Measurements from ENCODE around the gene GK2.

GK2 gene

GRCh38 chr4:79408063-79408462 lies at the start of gene GK2:
TSS of gene GK2 (minus strand) at chr4:79408228. CDS start at chr4:79408200, 28 bp downstream.
- no peak for DNase-seq (ENCODE audit: low read depth)

- no peak for DNase-seq (ENCODE audit: low read depth)
Observed at GRCh38 chr4:79455216-79455615, 47.2 kb upstream of the GK2 start.

- no peak for DNase-seq (ENCODE audit: low read depth)
Observed at GRCh38 chr4:79454656-79455055, 46.6 kb upstream of the GK2 start.

GRCh38 chr4:79450053-79450452 lies 42.0 kb upstream of the GK2 start:
- no peak for DNase-seq (ENCODE audit: low read depth)

- DNase-seq (ENCODE audit: low read depth) = no peak
Observed at GRCh38 chr4:79446145-79446544, 38.1 kb upstream of the GK2 start.

GRCh38 chr4:79445371-79445781 lies 37.3 kb upstream of the GK2 start:
- DNase-seq (ENCODE audit: low read depth) = no peak

GRCh38 chr4:79442422-79442821 lies 34.4 kb upstream of the GK2 start:
- no peak for DNase-seq (ENCODE audit: low read depth)

DNA sequence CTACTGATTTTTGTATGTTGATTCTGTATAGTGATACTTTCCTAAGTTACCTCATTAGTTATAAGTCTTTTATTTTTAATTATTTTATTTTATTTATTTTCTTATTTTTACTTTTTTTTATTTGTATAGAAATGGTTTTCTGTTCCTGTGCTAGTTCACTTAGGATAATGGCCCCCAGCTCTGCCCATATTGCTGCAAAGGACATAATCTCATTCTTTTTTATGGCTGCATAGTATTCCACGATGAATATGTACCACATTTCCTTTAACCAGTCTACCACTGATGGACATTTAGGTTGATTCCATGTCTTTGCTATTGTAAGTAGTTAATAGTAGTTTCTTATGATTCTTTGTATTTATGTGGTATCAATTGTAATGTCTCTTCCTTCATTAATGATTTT lies 31.5 kb upstream of the GK2 start:
- no peak for DNase-seq (ENCODE audit: low read depth)

GRCh38 chr4:79431839-79432238 lies 23.8 kb upstream of the GK2 start:
- DNase-seq (ENCODE audit: low read depth) = no peak

DNA sequence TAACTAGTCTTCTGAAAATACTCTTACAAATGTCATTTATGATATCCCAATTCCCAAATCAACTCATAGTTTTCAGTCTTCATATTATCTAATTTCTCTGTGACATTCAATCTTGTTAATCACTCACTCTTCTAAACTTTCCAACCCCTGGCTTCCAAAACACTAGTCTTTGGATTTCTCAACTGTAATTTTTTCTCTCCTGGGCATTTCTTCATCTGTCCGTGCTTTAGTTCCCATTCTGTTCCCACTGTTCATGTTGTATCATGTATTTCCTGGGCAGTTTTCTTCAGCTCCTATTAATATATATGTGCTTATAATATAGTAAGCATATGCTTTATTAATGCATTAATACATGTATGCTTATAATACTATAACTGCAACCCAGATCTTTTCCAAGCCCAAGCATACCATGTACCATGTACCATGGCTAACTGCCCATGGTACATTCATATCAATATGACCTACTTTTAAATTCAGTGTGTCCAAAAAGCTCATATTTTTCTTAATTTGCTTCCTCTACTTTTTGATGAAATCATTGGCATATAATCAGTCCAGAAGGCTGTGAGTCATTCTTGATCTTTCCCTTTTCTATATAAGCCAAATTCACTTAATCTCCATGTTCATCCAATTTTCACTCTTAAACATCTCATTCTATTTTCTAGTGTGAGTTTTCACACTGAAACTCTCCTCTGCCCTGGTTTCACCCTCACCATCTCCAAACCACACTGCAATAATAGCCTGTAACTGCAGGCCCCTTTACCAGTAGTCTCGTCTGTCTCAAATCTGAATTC lies 21.3 kb upstream of the GK2 start:
- no peak for DNase-seq (ENCODE audit: low read depth)

DNA sequence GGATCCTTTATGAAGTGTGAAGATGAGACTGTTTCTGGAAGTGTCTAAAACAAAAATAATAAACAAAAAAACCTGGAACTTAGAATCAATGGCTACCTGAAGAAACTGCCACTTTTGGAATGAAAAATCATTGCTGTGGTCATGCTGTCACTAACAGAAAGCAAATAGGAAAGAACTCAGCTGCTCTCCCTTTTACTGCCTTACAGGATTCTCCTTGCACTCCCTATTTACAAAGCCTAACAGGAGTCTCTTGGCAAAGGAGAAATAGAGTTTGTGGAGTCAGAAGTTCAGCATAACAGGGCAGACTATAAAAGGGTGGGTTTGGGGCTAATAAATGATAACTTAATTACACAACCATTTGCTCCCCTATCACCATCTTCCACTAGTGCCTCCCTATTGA lies 19.0 kb upstream of the GK2 start:
- DNase-seq (ENCODE audit: low read depth) = no peak

DNA sequence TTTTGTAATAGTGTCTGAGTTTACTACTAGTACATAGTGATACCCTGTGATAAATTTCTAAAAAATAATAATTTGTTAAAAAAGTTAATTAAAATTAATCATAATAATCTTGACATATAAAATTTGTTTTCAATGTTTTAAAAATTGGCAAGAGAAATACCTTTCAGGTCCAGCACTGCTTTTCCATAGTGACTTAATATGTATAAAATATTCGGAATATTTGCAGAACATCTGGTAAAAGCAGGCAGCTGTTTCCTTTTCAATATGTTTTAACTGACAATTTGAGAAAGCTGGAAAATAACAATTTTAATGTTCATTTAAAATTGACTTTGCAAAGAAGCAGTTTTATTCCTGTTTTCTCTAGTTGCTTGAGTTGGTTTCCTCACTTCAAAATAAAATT lies 17.6 kb upstream of the GK2 start:
- DNase-seq (ENCODE audit: low read depth) = no peak

DNA sequence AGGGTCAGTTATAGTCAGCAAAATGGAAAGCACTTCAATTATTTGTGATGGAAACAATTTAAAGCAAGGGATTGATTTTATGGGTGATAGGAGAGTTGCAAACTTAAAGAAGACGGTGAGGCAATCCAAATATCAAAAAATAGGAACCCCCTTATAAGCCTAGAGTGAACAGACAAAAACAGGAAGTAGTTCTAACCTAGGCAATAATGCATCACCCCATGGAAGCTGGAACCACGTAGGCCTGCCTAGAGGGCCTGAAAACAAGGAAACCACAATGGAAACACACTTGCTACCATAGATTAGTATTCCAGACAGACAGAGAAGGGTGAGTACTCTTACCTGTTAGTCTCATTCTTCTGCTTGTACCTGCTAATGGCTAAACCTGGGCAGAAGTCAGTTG lies 13.5 kb upstream of the GK2 start:
- DNase-seq (ENCODE audit: low read depth) = no peak

GRCh38 chr4:79413886-79414285 lies 5.9 kb upstream of the GK2 start:
- DNase-seq (ENCODE audit: low read depth) = no peak

DNA sequence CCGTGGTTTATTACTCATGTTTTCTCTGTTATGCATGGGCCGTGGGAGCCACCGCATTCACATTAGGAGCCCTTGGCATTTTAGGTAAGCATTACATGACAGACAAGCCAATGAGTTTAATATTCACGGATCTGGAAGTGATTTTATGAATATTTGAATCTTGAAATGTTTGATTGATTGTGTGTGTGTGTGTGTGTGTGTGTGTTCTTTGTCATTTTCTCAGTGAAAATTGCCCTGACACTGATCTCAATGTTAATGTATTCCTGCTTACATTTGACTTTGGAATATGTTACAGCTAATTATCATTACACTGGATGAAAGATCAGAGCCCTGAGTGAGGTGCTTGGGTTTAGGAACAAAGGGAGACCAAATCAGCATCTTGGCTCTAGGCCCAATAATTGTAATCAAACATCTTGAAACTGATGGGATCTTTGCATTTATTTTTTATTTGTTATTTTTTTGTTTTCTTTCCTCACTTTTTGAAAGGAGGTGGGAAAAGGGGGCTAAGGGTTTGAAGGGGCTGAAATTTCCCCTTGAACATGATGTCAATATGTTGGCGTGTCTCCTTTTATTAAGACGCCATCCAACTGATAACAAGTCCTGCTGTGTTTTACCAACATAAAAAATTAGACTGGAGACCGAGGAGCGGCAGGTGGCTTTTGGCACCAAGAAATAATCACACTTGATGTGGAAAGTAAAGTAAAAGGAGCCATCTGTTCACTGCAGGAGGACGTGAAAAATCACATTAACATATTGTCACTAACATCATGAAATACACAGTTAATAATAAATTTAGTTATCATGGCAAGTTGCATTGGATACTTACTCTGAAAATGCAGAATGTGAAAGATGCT lies 5.2 kb upstream of the GK2 start:
- no peak for DNase-seq (ENCODE audit: low read depth)

DNA sequence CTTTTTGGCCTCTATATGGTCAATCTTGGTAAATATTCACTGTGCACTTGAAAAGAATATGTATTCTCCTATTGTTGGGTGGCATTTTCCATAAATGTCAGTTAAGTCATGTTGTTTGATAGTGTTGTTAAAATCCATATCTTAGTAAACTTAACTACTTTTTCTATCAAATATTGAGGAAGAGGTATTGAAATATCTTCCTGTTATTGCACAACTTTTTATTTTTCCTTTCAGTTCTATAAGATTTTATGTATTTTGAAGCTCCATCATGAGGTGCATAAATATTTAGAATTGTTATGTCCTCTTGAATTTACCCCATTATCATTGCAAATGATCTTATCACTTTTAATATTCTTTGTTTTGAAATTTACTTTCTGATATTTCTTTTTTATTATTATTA lies 3.4 kb downstream of the GK2 start:
- no peak for DNase-seq (ENCODE audit: low read depth)

GRCh38 chr4:79403356-79403755 lies 4.7 kb downstream of the GK2 start:
- DNase-seq (ENCODE audit: low read depth) = no peak

DNA sequence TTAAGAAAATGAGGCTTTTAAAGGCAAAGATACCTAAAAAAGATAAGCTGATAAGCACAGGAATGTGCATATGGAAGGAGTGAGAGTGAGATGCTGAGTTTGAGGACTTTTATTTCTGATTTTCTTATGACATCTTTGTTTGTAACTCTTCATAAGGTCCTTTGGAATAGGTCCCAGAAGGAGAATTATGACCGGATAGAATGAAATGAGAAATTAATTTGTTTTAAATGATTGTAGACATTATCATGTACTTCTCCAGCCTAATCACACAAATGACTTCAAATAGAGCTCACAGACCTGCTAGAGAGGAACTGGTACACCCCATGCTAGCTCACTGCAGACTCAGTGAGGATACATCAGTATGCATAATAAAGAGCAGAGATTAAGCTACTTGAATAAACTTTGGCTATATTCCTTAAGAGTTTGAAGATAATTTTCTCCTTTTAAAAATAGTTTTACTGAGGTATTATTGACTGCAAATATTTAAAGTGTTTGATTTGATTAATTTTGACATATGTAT lies 5.6 kb downstream of the GK2 start:
- DNase-seq (ENCODE audit: low read depth) = no peak

DNA sequence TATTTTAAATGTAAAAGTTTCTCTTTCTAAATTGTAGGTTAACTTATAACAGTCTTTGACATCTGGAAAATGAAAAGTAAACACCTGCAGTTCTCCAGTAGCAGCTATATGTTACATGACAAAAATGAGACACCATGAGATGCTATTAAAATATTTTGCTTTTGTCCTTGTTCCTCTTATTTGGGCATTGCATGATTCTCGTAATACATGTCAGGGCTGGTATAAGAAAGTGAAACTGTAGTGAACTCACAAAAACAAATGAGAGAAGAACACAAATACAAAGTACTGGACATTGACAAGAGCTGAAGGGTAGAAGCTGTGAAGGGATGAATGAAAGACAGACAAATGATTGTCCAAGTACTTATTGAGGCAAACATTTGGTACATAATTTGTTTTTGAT lies 9.0 kb downstream of the GK2 start:
- DNase-seq (ENCODE audit: low read depth) = no peak

GRCh38 chr4:79397951-79398350 lies 10.1 kb downstream of the GK2 start:
- DNase-seq (ENCODE audit: low read depth) = no peak

DNA sequence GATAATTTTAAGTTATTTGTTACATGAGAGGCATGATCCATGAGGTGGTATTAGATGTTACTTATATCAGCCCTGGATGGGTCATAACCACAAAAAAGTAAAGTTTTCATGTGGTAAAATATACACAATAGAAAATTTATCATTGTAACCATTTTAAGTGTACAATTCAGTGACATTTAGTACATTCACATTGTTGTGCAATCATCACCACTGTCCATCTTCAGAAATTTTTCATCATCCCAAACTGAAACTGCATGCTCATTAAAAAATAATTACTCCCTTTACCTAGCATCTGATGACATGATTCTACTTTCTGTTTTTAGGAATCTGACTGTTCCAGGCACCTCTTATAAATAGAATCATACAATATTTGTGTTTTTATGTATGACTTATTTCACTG lies 11.2 kb downstream of the GK2 start:
- DNase-seq (ENCODE audit: low read depth) = no peak

DNA sequence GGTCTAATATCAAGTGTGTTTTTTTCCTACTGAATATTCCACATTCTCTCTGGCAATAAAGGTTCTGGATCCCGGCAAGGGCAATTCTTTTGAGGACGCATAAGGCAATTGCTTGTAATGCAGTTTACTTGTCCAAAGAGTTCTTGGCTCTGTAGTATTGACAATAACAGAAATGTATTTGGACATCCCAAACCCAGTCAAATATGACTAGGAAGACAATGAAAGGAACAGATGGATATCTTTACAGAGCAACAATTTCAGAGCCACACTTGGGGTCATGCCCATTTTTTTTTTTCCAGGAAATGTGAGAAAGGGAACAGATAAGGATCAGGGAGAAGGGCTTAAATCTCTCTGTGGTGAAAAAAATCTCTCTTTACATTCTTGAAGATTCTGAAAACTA lies 12.2 kb downstream of the GK2 start:
- DNase-seq (ENCODE audit: low read depth) = no peak

DNA sequence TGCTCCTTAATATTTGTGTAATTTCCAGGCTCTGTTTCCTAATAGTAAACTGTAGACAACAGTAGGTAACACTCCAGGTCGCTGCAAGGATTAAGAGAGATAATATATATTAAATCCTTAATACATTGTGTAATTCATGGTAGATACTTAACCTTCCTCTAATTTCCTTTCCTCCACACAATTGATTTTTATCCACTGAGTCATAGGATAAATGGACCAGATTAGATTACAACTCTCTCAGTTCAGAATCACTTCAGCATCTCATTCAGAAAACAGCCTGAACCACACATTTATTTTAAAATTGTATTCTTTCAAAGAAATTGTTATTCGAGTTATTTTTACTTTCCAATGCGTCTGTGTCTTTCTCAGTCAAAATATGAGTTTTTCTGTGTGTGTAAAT lies 17.1 kb downstream of the GK2 start:
- no peak for DNase-seq (ENCODE audit: low read depth)
